Ovary (tissue), 3 donors: ENCODE results near the gene ANKRD29.

Source experiments
- CTCF ChIP-seq, 3 donors: fragments of 450-650 bp in 2 of 3; fragments of 200-600 bp in 1 of 3; IDR thresholded peaks; one replicate each; pipeline versions ENCODE4 v1.5.1 to v1.8.0; 2016 to 2022; ENCODE audit warnings: antibody characterized with exemption in 3 of 3, mild to moderate bottlenecking in 1 of 3
- EP300 ChIP-seq: sonication (generic); formaldehyde crosslinking; IDR thresholded peaks from one replicate; pipeline ENCODE4 v1.6.1; 2017; ENCODE audit warnings: antibody characterized with exemption
- POLR2A ChIP-seq: fragments of 450-650 bp; IDR thresholded peaks from one replicate; pipeline ENCODE4 v1.6.1; 2017; ENCODE audit warnings: antibody characterized with exemption, mild to moderate bottlenecking, moderate library complexity
- donor health status: DM: no; HTN: no; CAD: no.

- TF ChIP-seq CTCF (IDR thresholded peaks at IDR 0.05) (no peak), POLR2A (no peak), EP300 (no peak)
These were observed 111.8 kb downstream of the ANKRD29 start for GRCh38 chr18:23550898-23551297.
